Measurements from ENCODE around the gene COG1. TPM values are rescaled to one million over a fixed set of nuclear protein-coding genes. Genes with fewer than 3 reads are reported as not detected.
"Not testable (repeated sequence)": the region's sequence is repeated elsewhere in the genome, so short reads cannot be mapped to it uniquely, and the experiment has no call there.

COG1 gene
- 10 to 100 TPM; 23.2 to 23.6 TPM for total RNA-seq

- ChIA-PET CTCF (interaction anchor here (1.0 to 3.5 kb wide), 7 partner anchors 9 to 467 kb away, joined by 3 to 15 read pairs (median 7); a partner anchor contains a TSS), POLR2A (interaction anchor here (1.0 to 1.4 kb wide), 4 partner anchors 14 to 100 kb away, joined by 3 to 4 read pairs (median 3); no protein-coding TSS in a partner anchor)
Measured at GRCh38 chr17:73192894-73193701, at the start of gene COG1. Gene COG1 (plus strand): TSS chr17:73193055. CDS start chr17:73193070, 15 bp downstream.

- POLR2A ChIA-PET, CTCF ChIA-PET: not testable (repeated sequence)
Measured at GRCh38 chr17:73144209-73144608, 48.6 kb upstream of the COG1 start.

- POLR2A ChIA-PET: no interaction called here
- CTCF ChIA-PET: interaction anchor here (1.5 kb wide), 1 partner anchor 589 kb away, joined by 4 read pairs; no protein-coding TSS in a partner anchor
Measured at GRCh38 chr17:73145641-73146040, 47.2 kb upstream of the COG1 start.

GRCh38 chr17:73147791-73148190, 45.1 kb upstream of the COG1 start:
- POLR2A ChIA-PET, CTCF ChIA-PET: not testable (repeated sequence)

GRCh38 chr17:73148540-73149334, 44.1 kb upstream of the COG1 start:
- CTCF ChIA-PET: no interaction called here
- POLR2A ChIA-PET: no interaction called here

- POLR2A ChIA-PET, CTCF ChIA-PET: not testable (repeated sequence)
Measured at GRCh38 chr17:73150622-73151300, 42.1 kb upstream of the COG1 start.

- POLR2A ChIA-PET: no interaction called here
Measured at GRCh38 chr17:73151916-73152632, 40.8 kb upstream of the COG1 start.

GRCh38 chr17:73155410-73156165, 37.3 kb upstream of the COG1 start:
- POLR2A ChIA-PET: no interaction called here
- CTCF ChIA-PET: interaction anchor here (1.1 to 6.1 kb wide), 5 partner anchors 16 to 599 kb away, joined by 3 to 48 read pairs (median 11); no protein-coding TSS in a partner anchor

More at GRCh38 chr17:73151916-73152632, 40.8 kb upstream of the COG1 start:
- CTCF ChIA-PET: interaction anchor here (0.7 kb wide), 1 partner anchor 387 kb away, joined by 3 read pairs; no protein-coding TSS in a partner anchor

GRCh38 chr17:73156166-73156840, 36.6 kb upstream of the COG1 start:
- CTCF ChIA-PET: interaction anchor here (0.8 to 6.1 kb wide), 7 partner anchors 13 to 600 kb away, joined by 3 to 48 read pairs (median 4); no protein-coding TSS in a partner anchor
- POLR2A ChIA-PET: interaction anchor here (0.6 to 1.0 kb wide), 2 partner anchors 9 to 73 kb away, joined by 3 to 7 read pairs; no protein-coding TSS in a partner anchor

- POLR2A ChIA-PET: interaction anchor here (0.6 to 1.0 kb wide), 2 partner anchors 9 to 72 kb away, joined by 3 to 7 read pairs; no protein-coding TSS in a partner anchor
- CTCF ChIA-PET: interaction anchor here (0.8 to 6.1 kb wide), 7 partner anchors 14 to 600 kb away, joined by 3 to 48 read pairs (median 4); no protein-coding TSS in a partner anchor
Measured at GRCh38 chr17:73156887-73157520, 35.9 kb upstream of the COG1 start.

- POLR2A ChIA-PET: no interaction called here
Measured at GRCh38 chr17:73157521-73157890, 35.3 kb upstream of the COG1 start.

GRCh38 chr17:73158133-73158532, 34.7 kb upstream of the COG1 start:
- ChIA-PET POLR2A (no interaction called here), CTCF (interaction anchor here (6.1 kb wide), 1 partner anchor 431 kb away, joined by 48 read pairs; no protein-coding TSS in a partner anchor)

More at GRCh38 chr17:73157521-73157890, 35.3 kb upstream of the COG1 start:
- CTCF ChIA-PET: interaction anchor here (6.1 kb wide), 1 partner anchor 431 kb away, joined by 48 read pairs; no protein-coding TSS in a partner anchor

GRCh38 chr17:73160980-73161630, 31.8 kb upstream of the COG1 start:
- ChIA-PET CTCF (no interaction called here), POLR2A (no interaction called here)

GRCh38 chr17:73163043-73163442, 29.8 kb upstream of the COG1 start:
- CTCF ChIA-PET: interaction anchor here (1.0 to 1.5 kb wide), 2 partner anchors 435 to 437 kb away, joined by 3 read pairs; no protein-coding TSS in a partner anchor
- POLR2A ChIA-PET: no interaction called here

- POLR2A ChIA-PET: interaction anchor here (0.5 to 0.7 kb wide), 3 partner anchors 9 to 56 kb away, joined by 3 to 4 read pairs (median 3); no protein-coding TSS in a partner anchor
- CTCF ChIA-PET: interaction anchor here (1.6 kb wide), 1 partner anchor 439 kb away, joined by 3 read pairs; no protein-coding TSS in a partner anchor
Measured at GRCh38 chr17:73165616-73166404, 27.0 kb upstream of the COG1 start.
